ENCODE results near the gene CCDC60.
A peak's percentile ranks its signal among the peaks of the same experiment; 100 is the strongest.

Gene CCDC60

GRCh38 chr12:119383206-119383605, 48.7 kb downstream of the CCDC60 start:
- DNase-seq = no peak

GRCh38 chr12:119384340-119384739, 49.8 kb downstream of the CCDC60 start:
- no peak for DNase-seq

- DNase-seq = no peak
Observed at GRCh38 chr12:119385659-119386058, 51.1 kb downstream of the CCDC60 start.

DNA sequence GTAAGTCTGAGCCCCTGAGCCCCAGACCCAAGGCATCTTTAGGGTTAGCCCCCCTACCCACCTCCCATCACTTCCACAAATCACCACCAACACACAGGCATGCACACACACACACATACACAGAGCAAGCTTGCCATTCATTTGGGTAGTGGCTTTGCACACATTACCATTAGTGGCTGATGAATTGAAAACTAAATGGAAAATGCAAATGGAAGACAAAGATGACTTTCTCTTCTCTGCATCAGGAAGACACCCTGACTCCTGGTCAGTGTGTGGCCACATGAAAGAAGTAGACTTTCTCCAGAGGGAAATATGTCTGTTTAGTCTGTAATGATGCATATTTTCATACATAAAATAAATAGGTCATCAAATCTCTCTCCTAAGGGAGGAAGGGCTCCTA, 55.2 kb downstream of the CCDC60 start:
- no peak for DNase-seq

DNA sequence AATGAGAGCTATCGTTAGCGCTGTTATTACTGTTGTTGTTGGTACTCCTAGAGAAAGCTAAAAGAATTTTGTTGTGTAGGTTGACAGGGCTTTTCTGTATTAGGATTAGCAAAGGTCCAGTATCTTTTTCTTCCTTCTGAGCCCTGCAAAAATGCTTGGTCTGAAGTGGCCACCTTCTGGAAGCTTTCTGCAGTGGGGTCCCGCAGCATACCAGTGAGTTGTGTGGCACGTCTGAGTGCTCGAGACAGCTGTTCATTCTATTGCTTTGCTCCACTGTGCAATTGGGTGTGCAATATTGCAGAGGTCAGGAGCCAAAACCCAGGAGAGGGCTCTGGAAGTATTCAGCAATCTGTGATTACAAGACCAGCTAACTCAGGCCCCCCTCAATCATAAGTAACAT, 57.1 kb downstream of the CCDC60 start:
- DNase-seq = no peak

DNA sequence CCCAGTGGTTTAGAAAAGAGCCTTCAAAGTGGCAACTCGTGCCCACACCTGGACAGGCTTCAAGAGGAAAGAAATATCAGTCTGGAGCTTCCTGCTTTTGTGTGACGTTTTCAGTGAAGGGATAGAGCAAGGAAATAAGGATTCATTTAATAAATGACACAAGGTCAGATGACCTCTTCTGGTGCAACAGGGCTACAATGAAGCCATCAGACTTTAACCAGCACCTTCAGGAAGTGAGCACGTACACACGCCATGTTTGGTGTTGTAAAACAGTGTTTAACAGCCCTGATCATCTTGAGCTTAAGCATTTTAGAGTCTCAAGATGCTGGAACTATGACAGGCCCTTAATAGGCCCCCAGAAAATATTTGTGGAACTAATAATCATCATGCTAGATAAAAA, 59.1 kb downstream of the CCDC60 start:
- no peak for DNase-seq

GRCh38 chr12:119397540-119397939, 63.0 kb downstream of the CCDC60 start:
- no peak for DNase-seq

GRCh38 chr12:119398190-119398589, 63.7 kb downstream of the CCDC60 start:
- DNase-seq = no peak

- no peak for DNase-seq
Observed at GRCh38 chr12:119399301-119399700, 64.8 kb downstream of the CCDC60 start.

DNA sequence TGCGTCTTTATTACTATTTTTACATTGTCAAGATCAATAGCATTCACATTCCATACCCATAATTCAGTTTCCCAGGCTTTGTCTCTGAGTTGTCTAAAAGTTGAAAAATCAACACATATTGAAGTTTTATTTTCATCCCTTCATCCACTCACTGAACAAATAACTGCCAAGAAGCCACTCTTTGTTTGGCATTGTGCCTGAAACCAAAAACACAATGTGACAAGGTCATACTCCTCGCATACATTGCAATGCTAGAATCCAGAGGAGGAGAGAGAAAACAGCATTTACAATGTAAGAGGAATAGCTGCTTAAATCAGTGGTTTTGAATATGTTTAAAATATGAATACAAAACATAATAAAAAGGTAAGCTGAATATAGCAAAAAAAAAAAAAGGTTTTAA, 71.8 kb downstream of the CCDC60 start:
- no peak for DNase-seq

GRCh38 chr12:119406811-119407210, 72.3 kb downstream of the CCDC60 start:
- DNase-seq = no peak

- no peak for DNase-seq
Observed at GRCh38 chr12:119409043-119409442, 74.5 kb downstream of the CCDC60 start.

GRCh38 chr12:119410396-119410795, 75.9 kb downstream of the CCDC60 start:
- DNase-seq = no peak

DNA sequence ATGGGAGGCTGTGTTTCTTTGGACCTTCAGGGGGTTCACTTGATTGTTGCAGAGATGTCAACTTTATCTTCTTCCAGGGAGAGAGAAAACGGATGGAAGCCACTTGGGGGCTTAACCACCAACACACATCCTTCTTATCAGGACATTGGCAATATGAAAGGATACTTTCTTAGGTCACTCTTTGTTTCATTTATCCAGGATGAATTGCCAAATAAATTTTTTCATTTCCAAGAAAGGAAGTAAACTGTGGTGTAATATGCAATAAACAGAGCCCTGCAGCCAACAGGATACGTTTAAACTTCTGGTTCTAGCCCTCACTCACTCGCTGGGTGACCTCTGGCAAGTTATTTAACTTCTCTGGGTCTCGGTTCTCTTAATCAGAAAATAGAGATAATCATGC, 77.8 kb downstream of the CCDC60 start:
- DNase-seq = no peak

GRCh38 chr12:119412811-119413794, 78.6 kb downstream of the CCDC60 start:
- DNase-seq = peak in 47 of 56 donors; percentile 2 to 88 (median 24)

DNA sequence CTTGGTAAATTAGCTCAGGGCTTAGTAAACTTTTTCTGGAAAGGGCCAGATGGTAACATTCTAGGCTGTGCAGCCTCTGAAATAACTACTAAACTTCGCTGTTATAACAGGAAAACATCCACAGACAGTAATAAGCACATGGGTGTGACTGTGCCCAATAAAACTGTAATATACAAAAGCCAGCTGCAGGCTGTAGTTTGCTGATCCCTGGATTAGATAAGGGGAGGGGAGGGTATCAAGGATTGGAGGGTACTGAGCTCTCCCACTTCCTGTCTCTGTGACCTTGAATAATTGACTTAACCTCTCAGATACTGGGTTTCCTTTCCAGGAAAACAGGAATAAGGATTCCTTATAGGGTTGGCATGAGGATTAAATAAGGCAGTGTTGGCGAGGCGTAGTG, 81.2 kb downstream of the CCDC60 start:
- DNase-seq = no peak

DNA sequence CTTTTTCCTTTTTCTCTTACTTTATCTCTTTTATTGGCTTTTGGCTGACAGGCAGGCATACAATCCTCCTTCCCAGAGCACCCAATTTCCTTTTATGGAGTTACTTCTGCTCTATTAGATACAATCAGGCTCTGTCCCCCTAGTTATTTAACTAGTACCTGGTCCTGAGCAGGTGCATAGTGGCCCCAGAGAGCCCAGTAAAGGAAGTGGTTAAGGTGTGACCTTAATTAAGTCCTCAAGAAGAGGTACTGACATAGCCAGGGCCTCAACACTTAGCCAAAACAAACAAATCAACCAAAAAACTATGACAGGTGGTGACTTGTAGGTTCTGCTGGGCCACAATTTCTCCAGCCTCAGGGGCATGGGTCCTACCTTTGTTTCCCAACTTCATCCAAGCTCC, 82.9 kb downstream of the CCDC60 start:
- no peak for DNase-seq

DNA sequence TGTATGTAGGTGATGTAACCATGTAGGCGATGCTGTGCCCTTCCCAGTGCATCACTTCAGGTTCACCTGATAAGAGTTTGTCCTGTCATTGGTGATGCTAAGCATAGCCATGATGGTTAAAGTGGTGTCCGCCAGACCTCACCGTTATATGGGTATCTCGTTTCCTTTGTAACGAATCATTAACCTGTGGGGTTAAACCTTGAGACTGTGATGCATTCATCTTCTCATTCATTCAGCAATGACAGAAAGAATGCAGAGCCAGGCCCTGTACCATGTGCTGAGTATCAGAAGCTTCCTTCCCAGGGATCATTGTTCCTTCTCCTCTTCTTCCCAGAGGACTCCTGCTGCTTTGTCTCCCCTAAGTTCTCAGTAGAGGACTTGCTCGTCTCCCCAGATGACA, 84.9 kb downstream of the CCDC60 start:
- no peak for DNase-seq

DNA sequence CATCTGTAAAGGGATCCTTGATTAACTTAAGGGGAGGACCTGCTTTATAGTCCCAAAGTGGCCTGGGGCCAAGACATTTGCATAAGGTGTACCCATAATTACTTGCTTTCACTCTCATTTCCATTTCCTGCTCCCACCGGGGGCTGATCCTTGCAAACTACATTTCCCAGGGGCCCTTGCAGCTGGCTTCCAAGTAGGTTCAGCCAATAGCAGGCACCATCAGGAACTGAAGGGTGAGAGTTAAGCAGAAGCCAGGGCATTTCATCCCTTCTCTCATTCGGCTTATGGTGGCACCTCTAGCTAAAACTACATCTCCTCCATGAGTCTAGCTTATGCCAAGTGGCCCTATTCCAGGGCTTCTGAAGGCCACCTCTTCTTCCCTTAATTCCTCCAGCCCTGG, 88.8 kb downstream of the CCDC60 start:
- no peak for DNase-seq

DNA sequence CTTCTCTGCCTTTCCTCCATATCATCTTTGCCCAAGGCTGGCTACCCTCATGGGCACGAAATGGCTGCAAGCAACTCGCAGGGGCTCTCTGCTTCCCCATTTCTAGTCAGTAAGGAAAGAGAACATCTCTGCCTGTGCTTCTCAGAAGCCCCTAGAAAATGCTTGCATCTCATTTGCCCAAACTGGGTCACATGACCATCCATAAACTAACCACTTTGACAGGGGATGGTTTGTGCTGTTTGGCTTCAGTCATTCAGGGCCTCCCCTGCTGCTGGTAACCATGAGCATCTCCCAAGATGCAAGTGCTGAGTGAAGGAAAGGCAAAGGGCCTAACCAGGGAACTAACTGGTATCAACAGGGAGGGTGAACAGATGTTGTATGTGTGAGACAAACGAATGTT, 91.1 kb downstream of the CCDC60 start:
- DNase-seq = no peak

DNA sequence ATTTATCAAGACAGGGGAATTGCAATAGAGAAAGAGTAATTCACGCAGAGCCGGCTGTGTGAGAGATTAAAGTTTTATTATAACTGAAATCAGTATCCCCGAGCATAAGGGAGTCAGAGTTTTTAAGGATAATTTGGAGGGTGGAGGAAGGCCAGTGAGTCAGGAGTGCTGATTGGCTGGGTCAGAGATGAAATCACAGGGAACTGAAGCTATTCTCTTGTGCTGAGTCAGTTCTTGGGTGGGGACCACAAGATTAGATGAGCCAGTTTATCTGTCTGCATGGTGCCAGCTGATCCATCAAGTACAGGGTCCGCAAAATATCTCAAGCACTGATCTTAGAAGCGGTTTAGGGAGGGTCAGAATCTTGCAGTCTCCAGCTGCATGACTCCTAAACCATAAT, 96.6 kb downstream of the CCDC60 start:
- DNase-seq = no peak

- DNase-seq = no peak
Observed at GRCh38 chr12:119432949-119433348, 98.4 kb downstream of the CCDC60 start.

- no peak for DNase-seq
Observed at GRCh38 chr12:119440803-119441360, 106.4 kb downstream of the CCDC60 start.
